GM18520 (cell line): Measurements from ENCODE around the gene GNG12.

Experiments used
- ATAC-seq: cut with Tn5 transposase; IDR thresholded peaks from one replicate; pipeline ENCODE4 v1.9.1; 2021; ENCODE audit not compliant: unreplicated experiment

The GNG12 gene

DNA sequence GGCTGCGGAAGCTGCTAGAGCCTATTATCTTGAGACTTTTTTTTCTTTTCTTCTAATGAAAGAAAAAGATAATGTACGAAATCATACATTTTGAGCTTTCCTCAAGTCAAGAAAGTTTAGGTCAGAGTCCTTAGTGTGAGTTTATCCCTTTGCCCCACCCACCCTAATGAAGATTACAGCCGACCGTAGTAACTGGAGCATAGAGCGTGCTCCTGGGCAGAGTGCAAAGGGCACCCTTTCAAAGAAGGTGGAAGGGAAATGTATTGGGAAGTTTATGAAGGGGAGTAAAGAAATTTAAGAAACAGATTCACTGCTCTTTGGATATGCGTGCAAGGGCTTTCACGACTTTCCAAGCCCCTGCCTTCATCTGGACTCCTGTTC, 17.2 kb downstream of the GNG12 start:
- no peak for ATAC-seq

DNA sequence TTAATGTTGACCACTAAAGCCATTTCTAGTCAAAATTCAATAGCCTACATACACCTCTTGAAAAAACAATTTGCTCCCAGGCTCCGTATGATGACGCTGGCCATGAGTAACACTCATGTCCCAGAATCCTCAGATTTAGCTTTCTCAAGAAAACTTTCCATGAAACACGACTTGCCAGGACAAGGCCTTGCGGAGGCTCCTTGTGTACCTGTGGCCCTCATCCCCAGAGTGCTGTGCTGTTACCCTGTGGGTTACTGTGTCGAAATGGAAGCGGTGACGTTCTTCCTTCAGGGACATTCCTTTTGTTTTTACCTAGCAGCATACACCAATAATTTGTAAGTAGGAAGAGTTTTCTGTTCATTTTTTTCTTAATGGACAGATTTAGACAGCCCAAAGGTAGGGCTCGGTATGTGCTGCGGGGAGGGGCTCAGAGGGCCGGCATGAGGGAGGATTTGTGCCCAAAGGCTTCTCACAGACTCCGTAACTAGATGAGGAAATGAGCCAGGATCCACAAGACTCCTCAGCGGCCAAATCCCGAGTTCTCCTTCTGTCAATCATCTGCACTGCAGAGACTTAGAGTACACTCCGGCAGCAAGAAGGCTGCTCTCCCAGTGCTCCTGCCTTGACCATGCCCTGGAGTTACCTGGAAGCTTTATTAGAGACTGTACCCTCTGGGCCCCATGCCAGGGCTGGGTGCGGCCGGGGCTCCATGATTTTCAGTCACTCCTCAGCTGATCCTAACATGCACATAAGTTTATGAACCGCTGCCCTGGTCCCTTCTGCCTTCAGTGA, 17.8 kb downstream of the GNG12 start:
- ATAC-seq = no peak

DNA sequence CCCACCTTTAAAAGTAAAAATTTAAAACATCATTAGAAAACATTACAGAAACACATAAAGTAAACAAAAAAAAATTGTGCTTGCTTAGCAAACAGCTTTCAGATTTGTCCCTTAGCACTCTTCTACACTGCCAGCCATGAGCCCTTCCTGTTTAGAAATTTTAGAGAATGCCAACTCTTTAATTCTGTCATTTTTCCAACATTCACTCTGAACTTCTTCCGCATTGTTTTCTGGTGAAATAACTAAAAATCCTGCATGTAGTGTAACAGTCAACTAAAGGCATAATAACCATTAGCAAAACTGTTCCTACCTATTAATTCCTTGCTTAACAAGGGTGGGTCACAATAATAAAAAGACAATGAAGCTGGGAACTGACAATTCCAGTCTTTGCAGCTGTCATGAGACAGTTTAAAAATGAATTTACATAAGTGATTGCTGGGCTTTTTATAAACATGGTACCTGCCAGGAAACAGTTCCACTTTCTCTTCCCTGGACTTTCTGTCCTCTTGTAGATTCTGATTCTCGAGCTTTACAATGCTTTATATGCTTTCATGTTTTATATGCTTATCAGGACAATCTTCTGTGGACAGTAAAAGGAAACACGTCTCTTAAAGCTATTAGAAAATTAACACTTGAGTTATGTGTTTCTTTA, 19.0 kb downstream of the GNG12 start:
- ATAC-seq = no peak

DNA sequence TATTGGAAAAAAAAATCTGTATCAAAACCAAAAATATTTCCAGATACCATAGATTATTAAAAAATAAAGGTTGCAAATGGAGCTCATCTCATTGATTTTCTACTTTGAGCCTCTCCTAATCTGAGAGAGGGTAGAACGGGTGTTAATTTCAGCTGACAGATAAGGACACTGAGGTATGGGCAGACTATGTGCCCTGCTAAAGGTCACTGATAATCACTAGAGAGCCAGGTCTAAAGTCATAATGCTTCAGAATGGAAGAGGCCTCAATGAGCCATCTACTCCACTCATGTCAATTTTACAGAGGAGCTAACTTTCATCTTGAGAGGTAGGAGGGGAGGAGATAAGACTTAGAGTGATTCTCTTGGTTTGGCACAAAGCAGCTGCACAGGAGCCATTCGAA, 21.0 kb downstream of the GNG12 start:
- no peak for ATAC-seq

DNA sequence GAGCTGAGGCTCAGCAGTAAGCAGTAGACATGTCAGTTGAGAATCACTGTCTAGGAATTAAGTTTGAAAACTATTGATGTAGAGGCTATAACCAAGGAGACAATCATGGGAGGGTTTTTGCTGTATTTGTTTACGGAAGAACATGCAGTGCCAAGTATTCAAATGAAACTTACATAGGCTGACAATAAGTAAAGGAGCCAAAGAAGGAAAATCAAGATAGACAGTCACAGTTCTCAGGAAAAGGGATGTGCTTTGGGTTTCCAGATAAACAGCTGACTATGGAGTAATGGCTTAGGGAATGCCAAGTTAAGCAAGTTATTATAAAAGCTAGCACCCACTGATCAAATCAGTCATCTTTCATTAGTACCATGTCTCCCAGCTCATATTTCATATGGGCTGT, 21.5 kb downstream of the GNG12 start:
- ATAC-seq = no peak

DNA sequence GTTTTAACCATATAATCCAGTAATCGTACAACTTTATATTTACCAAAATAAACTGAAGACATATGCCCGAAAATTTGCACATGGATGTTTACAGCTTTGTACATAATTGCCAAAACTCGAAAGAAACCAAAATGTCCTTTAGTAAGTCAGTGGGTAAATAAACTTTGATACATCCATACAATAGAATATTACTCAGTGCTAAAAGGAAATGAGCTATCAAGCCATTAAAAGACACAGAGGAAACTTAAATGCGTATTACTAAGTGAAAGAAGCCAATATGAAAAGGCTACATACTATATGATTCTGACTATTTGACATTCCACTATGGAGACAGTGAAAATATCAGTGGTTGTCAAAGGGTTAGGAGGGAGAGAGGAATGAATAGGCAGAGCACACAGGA, 23.4 kb downstream of the GNG12 start:
- no peak for ATAC-seq

DNA sequence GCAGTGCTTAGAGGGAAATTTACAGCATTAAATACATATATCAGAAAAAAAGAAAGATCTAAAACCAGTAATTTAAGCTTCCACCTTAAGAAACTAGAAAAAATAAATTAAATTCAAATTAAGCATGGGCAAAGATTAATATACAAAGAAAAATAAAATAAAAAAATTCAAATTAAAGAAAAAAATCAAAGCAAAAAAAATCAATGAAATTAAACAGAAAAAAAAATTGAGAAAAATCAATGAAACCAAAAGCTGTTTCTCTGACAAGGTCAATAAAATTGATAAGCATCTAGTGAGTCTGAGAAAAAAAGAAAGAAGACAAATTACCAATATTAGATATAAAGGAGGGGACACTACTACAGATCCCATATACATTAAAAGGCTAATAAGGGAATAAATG, 26.0 kb downstream of the GNG12 start:
- no peak for ATAC-seq

DNA sequence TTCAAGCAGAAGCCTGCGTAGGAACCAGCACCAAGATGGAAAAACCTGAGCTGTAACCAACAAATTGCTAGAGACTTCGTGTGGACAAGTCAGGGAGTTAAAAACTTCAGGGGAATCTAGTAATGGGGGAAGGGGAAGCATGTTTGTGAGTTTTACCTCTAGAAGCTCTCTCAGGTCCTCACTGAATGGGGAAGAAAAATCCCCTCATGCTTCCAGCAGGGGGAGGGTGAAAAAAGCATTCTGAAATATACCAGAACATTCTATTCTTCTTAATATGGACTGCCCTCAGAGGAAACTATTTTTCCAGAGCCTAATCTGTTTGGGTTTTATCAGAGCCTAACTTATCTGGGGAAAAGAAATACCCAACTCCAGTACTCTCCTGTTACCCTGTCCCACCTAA, 28.6 kb downstream of the GNG12 start:
- no peak for ATAC-seq

DNA sequence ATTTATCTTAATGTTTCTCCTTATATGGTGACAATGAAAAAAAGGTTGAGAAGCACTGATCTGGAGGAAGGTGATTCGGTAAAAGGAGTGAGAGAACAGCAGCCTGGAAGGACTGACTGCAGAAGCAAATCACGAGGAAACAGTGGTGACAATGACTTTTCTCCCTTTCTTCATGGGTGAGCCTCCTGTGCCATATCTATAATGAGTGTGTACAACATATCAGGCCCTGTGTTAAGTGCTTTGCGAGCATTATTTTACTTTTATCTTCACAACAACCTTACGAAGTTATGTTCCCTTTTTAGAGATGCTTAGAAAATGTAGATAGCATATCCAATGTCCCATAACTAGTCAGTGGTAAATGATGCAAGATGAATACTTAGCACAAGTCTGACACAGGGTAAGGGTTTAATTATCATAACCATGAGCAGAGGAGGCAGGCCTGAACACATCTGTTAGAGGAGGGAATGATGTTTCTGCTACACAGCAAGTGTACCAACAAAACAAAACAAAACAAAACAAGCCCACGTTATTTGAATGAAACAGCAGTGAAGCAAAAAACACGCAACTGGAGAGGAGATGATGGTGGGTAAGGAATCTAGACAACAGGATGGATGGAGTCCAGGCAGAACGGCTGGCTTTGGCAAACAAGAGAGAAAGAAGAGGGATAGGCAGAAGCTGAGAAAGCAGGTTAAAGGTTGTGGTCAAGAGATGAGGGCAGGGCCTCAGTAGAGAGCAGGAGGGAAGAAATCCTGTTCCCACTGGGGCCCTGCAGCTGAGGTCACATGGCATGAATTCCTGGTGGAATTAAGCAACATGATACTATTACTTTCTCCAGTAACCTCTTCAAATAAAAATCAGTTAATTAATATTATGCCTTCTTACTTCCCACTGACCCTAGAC, 29.6 kb downstream of the GNG12 start:
- no peak for ATAC-seq

DNA sequence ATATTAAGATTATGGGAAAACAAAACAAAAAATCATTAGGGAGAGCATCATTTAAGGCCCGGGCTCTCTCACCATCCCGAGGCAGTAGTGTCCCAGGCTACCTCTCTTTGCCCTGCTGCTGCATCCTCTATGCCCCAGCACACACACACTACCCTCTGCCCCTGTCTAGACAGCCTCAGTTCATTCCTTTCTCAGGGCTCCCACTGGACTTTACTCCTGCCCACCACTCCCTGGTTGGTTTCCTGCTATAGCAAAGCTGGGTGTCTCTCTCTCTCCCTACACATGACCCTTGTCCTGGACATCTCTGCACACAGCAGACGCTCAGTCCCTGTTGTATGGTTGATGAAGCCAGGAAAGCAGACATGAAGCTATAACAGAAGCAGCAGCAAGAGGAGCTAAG, 30.7 kb downstream of the GNG12 start:
- no peak for ATAC-seq

DNA sequence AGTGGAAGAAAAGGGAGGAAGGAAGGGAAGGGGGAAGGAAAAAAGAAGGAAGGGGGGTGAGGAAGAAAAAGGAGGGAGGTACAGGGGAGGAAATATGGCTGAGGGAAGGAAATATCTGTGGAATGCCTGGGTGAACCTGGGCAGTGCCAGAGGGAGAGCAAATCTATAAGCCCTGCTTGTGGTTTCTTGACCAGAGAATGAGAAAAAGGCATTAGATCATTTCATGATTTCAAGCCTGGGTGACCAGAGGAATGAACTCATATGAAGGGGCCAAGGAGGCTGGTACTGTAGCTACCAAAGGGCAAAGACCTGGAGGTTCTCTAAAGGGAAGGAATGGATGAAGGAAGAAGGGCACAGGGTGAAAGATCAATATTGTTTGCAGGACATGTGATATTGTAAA, 31.4 kb downstream of the GNG12 start:
- no peak for ATAC-seq

DNA sequence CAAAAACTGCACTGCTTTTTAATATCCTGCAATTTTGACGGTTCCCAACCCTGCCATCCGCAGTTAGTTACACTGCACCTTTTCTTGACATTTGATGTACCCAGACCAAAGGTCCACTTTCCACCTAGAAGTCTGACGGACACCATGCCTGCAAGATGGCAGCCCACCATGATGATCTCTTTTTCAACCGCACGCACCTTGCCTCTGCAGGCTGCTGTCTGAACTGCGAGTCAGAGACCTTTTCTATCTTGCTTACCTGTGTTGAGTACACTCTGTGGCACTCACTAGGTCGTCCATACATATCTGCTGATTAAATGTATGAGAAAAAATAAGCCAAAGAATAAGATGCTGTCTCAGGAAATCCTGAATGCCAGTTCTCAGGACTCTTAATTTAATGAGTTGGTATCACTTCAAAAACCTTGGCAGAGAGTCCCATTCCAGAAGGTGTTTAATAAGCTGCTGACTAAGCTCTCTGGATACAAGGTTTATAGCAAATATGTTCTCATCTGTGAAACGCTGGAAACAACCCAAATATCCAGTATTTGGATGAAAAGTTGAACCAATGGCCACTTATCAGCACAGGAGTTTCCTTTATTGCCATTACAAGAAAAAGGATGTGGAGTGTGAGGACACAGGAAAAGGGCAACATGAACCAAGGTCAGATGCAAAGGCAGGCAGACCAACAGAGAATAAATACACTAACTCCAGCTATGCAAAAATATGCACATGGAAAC, 37.9 kb downstream of the GNG12 start:
- ATAC-seq = no peak

DNA sequence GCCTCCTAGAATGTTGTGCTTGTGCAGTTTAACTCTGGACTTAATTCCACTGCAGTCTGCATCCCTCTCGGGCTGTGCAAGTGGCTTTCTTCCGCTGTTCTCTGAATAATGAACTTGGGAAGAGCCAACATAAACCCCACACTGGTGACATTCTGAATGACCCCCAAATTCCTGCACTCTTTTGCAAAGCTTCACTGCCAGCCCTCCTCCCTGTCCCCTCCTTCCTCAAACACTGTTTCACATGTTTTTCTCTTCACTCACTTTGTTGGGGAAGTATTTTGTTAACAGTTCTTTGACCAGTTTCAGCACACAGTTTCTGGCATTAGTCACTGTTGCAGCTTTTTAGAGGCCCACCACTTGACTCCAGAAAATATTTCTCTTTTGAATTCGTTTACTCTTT, 39.7 kb downstream of the GNG12 start:
- ATAC-seq = no peak

DNA sequence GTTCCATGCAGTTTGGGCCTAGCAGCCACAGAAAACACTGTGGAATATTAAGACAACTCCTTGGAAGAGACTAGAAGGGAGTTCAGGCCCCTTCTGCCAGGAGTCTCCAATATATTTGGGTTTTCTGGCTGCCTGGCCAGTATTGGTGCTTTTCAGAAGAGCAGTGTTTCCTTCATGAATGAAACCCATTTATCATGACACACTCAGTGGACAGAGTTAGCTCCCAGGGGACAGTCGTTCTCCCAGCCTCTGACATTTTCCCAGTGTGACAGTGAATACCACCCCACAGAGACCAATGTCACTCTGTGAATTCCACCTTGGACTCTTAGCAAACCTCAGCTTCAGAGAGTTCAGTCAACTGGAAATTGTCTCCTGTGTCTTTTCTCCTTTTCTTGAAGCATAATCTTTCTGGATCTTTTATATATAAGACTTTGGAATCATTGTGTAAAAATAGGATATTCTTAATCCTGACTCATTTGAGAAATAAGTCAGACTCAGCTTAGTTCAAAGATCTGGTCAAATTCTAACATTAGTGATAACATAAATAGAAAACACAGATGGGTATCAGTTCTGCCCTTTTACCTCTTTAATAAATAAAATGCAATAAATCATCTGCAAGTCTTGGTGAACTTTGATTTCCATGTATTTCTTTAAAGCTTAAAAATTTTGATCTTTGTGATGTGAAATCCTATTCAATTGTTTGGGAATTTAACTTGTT, 40.4 kb downstream of the GNG12 start:
- ATAC-seq = no peak

DNA sequence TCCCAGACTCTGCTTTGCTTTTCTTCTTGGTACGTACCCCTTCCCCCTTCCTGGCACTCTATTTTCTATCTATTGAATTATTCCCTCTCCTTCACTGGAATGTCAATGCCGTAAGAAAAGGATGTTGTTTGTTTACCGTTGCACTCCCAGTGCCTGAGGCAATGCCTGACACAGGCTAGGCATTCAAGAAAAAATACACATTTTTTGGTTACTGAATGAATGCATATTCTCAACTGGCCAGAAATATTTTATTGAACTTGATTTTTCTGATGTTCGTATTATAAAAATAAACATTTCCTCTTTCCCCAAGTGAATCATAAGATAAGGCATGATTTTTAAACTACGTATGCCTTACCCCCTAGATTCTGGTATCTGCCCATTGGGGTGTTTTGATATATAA, 41.2 kb downstream of the GNG12 start:
- ATAC-seq = no peak

DNA sequence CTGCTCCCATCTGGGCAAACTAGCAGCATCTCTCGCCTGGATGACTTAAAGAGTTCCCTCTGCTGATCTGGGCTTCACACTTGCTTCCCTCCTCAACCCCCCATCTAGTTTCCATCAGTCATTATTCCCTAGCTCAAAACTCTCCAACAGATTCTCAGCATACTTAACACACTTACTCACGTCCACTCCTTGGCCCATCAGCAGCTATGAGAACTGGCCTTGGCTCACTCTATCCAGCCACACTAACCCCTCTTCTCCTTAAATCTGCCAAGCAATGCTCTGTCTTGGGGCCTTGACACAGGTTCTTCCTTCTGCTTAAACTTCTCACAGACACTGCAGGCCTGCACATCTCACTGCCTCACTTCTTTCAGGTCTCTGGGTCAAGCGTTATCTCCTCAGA, 41.6 kb downstream of the GNG12 start:
- ATAC-seq = no peak

DNA sequence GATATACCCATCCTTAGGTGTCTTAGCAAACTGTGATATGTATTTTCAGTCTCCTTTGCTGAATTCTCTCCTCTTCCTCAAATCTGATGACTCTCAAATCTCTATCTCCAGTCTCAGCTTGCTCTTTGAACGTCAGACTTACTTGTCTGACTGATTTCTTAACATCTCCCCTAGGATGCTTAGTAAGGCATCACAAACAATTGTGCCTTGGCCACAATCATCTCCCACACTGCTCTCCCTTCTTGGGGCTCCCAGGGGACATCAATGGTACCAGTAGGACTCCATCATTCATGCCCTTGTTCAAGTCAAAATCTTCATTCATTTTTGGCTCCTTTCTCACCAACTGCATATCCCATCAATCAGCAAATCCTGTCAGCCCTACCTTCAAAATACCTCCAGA, 42.0 kb downstream of the GNG12 start:
- ATAC-seq = no peak

DNA sequence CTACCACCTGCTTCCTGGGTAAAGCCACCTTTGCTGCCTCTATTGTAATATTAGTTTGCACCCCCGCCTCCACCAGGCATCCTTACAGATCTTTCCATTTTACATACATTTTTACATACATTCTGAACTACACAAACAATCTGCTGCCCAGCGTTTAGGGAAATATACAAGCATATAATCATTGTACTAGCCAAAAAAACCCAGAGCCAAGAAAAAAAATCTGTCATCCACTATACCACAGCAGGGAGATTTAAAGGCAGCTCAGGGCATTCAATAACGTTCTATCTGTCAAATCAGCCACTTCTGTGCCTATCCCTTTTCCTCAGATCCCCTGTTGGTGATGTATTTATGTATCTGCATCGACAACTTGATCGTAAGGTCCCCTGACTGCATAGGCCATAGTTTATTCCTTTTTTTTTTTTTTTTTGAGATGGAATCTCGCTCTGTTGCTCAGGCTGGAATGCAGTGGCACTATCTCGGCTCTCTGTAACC, 43.0 kb downstream of the GNG12 start:
- no peak for ATAC-seq

DNA sequence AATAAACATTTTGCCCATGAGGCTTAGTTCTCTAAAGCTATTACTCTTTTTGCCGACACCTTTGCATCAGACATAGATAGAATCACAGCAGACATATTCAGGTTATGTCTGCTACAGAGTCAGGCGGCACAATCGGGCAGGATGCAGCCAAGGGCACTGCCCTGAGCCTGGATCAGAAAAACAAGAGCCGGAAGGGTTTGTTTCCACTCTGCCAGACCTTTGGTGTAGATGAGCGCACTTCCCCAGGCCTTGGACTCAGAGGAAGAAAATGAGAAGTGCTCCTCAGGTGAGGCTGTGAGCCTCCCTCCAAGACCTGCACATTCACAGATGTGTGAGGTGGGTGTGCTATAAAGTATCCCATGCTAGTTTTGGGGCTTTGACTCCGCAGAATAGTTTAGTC, 43.7 kb downstream of the GNG12 start:
- no peak for ATAC-seq

DNA sequence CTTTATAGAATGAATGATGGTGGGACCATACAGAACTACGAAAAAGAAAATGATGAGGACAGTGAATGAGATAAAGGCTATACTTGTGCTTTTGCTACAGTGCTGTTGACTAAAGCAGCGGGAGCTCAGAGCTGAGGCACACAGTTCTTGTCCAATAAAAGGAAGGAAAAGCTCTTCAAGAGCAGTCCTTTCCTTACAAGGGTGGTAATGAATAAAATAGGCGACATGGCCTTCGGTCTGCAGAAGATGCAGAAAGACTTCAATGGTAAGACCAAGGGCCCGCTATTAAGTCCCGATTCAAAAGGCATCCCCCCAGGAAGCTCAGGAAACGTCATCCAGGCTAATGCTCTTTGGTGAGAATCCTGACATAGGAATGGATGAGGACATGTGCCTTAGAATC, 44.4 kb downstream of the GNG12 start:
- ATAC-seq = no peak
